GM12875 (cell line): Measurements from ENCODE around the gene DENND10.
"Not testable (repeated sequence)": the region's sequence is repeated elsewhere in the genome, so short reads cannot be mapped to it uniquely, and the experiment has no call there.

ENCODE experiments used
- H3K4me3 ChIP-seq: one replicate; pipeline ENCODE4 v1.5.1; 2011; ENCODE audit warnings: low read depth, low read length, control low read depth
- TF ChIP-seq, protein P1 (sequence below): IDR thresholded peaks from 2 replicates; pipeline ENCODE4 v1.5.1; 2011; ENCODE audit warnings: low read depth, mild to moderate bottlenecking, control low read depth, inconsistent platforms, low read length, moderate library complexity, borderline replicate concordance; ENCODE audit not compliant: insufficient read depth

Gene DENND10

GRCh38 chr10:119084896-119085295, 19.0 kb upstream of the DENND10 start:
- TF ChIP-seq, protein P1, sequence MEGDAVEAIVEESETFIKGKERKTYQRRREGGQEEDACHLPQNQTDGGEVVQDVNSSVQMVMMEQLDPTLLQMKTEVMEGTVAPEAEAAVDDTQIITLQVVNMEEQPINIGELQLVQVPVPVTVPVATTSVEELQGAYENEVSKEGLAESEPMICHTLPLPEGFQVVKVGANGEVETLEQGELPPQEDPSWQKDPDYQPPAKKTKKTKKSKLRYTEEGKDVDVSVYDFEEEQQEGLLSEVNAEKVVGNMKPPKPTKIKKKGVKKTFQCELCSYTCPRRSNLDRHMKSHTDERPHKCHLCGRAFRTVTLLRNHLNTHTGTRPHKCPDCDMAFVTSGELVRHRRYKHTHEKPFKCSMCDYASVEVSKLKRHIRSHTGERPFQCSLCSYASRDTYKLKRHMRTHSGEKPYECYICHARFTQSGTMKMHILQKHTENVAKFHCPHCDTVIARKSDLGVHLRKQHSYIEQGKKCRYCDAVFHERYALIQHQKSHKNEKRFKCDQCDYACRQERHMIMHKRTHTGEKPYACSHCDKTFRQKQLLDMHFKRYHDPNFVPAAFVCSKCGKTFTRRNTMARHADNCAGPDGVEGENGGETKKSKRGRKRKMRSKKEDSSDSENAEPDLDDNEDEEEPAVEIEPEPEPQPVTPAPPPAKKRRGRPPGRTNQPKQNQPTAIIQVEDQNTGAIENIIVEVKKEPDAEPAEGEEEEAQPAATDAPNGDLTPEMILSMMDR: no peak
- H3K4me3 ChIP-seq: no peak overlapping the region

GRCh38 chr10:119087271-119087882, 16.5 kb upstream of the DENND10 start:
- TF ChIP-seq, protein P1: no peak
- H3K4me3 ChIP-seq: no peak overlapping the region

- TF ChIP-seq, protein P1: no peak
Measured at GRCh38 chr10:119090026-119090795, 13.7 kb upstream of the DENND10 start.

GRCh38 chr10:119090968-119091367, 12.9 kb upstream of the DENND10 start:
- TF ChIP-seq, protein P1: no peak
- H3K4me3 ChIP-seq: no peak overlapping the region

More at GRCh38 chr10:119090026-119090795, 13.7 kb upstream of the DENND10 start:
- H3K4me3 ChIP-seq: no peak overlapping the region

DNA sequence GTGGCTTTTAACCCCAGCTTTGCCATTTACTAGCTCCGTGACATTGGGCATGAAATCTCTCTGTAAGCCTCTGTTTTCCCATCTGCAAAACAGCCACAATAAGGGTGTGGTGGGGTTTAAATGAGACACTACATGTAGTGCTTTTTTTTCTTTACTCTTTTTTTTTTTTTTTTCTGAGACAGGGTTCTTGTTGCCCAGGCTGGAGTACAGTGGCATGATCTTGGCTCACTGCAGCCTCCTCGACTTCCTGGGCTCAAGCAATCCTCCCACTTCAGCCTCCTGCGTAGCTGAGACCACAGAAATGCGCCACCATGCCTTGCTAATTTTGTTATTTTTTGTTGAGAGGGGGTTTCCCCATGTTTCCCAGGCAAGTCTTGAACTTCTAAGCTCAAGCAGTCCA, 8.3 kb upstream of the DENND10 start:
- no peak overlapping the region for H3K4me3 ChIP-seq
- TF ChIP-seq, protein P1: no peak

DNA sequence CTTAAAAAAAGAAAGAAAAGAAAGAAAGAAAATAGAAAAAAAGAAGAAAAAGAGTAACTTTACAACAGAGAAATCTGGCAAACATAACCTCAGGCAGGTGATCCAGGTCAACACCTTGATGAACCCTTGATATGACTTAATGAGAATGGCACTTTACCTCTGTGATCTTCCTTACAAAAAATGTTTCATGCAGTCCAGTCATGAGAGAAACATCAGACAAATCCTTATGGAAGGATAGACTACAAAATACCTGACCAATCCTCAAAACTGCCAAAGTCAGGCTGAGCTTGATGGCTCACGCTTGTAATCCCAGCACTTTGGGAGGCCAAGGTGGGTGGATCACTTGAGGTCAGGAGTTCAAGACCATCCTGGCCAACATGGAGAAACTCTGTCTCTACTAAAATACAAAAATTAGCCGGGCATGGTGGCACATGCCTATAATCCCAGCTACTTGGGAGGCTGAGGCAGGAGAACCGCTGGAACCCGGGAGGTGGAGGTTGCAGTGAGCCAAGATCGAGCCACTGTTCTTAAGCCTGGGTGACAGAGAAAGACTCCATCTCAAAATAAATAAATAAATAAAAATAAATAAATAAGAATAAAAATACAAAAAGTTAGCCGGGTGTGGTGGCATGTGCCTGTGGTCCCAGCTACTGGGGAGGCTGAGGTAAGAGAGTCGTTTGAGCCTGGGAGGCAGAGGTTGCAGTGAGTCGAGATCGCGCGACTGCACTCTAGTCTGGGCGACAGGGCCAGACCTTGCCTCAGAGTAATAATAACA, 7.1 kb upstream of the DENND10 start:
- H3K4me3 ChIP-seq: not testable (repeated sequence)

- TF ChIP-seq, protein P1: no peak
- no peak overlapping the region for H3K4me3 ChIP-seq
Measured at GRCh38 chr10:119098576-119098975, 5.3 kb upstream of the DENND10 start.
